Activated effector memory CD4-positive, alpha-beta T cell treated with anti-CD3 and anti-CD28 coated beads, Interleukin-2, amount 50 U/mL, for 16 hours (primary cell): ENCODE results near the gene EXOC3L4.
"Not testable (repeated sequence)": the region's sequence is repeated elsewhere in the genome, so short reads cannot be mapped to it uniquely, and the experiment has no call there.

Source experiments
- DNase-seq: peaks from one replicate; pipeline ENCODE4 v3.0.0-alpha.2; 2020

Gene EXOC3L4

GRCh38 chr14:103108749-103109207, 14.3 kb downstream of the EXOC3L4 start:
- no peak for DNase-seq

- DNase-seq, result no peak
These were observed 15.3 kb downstream of the EXOC3L4 start for GRCh38 chr14:103109535-103110441.

- DNase-seq, result no peak
These were observed 16.2 kb downstream of the EXOC3L4 start for GRCh38 chr14:103110681-103111231.

GRCh38 chr14:103111232-103111868, 16.8 kb downstream of the EXOC3L4 start:
- DNase-seq, result no peak

GRCh38 chr14:103112400-103113243, 18.1 kb downstream of the EXOC3L4 start:
- no peak for DNase-seq

GRCh38 chr14:103113303-103113702, 18.8 kb downstream of the EXOC3L4 start:
- no peak for DNase-seq

GRCh38 chr14:103113774-103114173, 19.2 kb downstream of the EXOC3L4 start:
- no peak for DNase-seq

- DNase-seq, result not testable (repeated sequence)
These were observed 20.7 kb downstream of the EXOC3L4 start for GRCh38 chr14:103115086-103115679.

- DNase-seq, result no peak
These were observed 21.5 kb downstream of the EXOC3L4 start for GRCh38 chr14:103115845-103116572.

- DNase-seq, result no peak
These were observed 22.1 kb downstream of the EXOC3L4 start for GRCh38 chr14:103116636-103117035.

GRCh38 chr14:103117499-103117898, 23.0 kb downstream of the EXOC3L4 start:
- DNase-seq, result not testable (repeated sequence)

- DNase-seq, result no peak
These were observed 23.6 kb downstream of the EXOC3L4 start for GRCh38 chr14:103118018-103118662.

GRCh38 chr14:103118663-103119404, 24.3 kb downstream of the EXOC3L4 start:
- no peak for DNase-seq

- DNase-seq, result not testable (repeated sequence)
These were observed 25.0 kb downstream of the EXOC3L4 start for GRCh38 chr14:103119527-103119926.

- no peak for DNase-seq
These were observed 26.8 kb downstream of the EXOC3L4 start for GRCh38 chr14:103121121-103121845.

- DNase-seq, result no peak
These were observed 27.5 kb downstream of the EXOC3L4 start for GRCh38 chr14:103121846-103122584.

- DNase-seq, result no peak
These were observed 28.0 kb downstream of the EXOC3L4 start for GRCh38 chr14:103122585-103122946.

- no peak for DNase-seq
These were observed 28.6 kb downstream of the EXOC3L4 start, which contains the start of gene TNFAIP2 for GRCh38 chr14:103122947-103123633. Gene TNFAIP2, plus strand, starts transcription at chr14:103123461. Its CDS starts 2,997 bp downstream, at chr14:103126458.
